Neuronal stem cell (in vitro differentiated cells): ENCODE data around the gene PHKA1.

Experiments used
- DNase-seq: peaks from one replicate; pipeline ENCODE4 v3.0.0-alpha.2; 2013; ENCODE audit warnings: low spot score
- H2AFZ ChIP-seq: one replicate; pipeline ENCODE4 v1.6.1; 2013; ENCODE audit warnings: mild to moderate bottlenecking, low read length, inconsistent platforms
- H2AK5ac ChIP-seq: 2 replicates; pipeline ENCODE4 v1.6.1; 2013; ENCODE audit warnings: low read depth, mild to moderate bottlenecking, inconsistent platforms, low read length, moderate library complexity, mixed read lengths
- H2BK120ac ChIP-seq: 2 replicates; pipeline ENCODE4 v1.6.1; 2013; ENCODE audit warnings: low read depth, mild to moderate bottlenecking, inconsistent platforms, low read length, moderate library complexity, mixed read lengths
- H2BK12ac ChIP-seq: one replicate; pipeline ENCODE4 v1.6.1; 2013; ENCODE audit warnings: low read length, inconsistent platforms
- H2BK15ac ChIP-seq: 2 replicates; pipeline ENCODE4 v1.6.1; 2013; ENCODE audit warnings: mild to moderate bottlenecking, low read length, inconsistent platforms, mixed read lengths
- H2BK5ac ChIP-seq: one replicate; pipeline ENCODE4 v1.6.1; 2013; ENCODE audit warnings: inconsistent platforms, mild to moderate bottlenecking, low read length, moderate library complexity
- H3K14ac ChIP-seq: one replicate; pipeline ENCODE4 v1.6.1; 2013; ENCODE audit warnings: low read length, inconsistent platforms
- H3K18ac ChIP-seq: 2 replicates; pipeline ENCODE4 v1.6.1; 2013; ENCODE audit warnings: low read length, inconsistent platforms
- H3K23ac ChIP-seq: 2 replicates; pipeline ENCODE4 v1.6.1; 2013; ENCODE audit warnings: low read depth, mild to moderate bottlenecking, mixed read lengths, low read length, inconsistent platforms; ENCODE audit not compliant: poor library complexity
- H3K27ac ChIP-seq: replicated peaks from 3 replicates; pipeline ENCODE4 v1.5.1; 2013; ENCODE audit warnings: low read length, inconsistent platforms
- H3K27me3 ChIP-seq, 3 experiments: 2 replicates each; pipeline ENCODE4 v1.6.1; 2013; ENCODE audit warnings: low read length in 3 of 3, mild to moderate bottlenecking in 2 of 3, inconsistent platforms in 1 of 3, low read depth in 1 of 3, mixed read lengths in 1 of 3, moderate library complexity in 1 of 3; ENCODE audit not compliant: control insufficient read depth in 3 of 3, insufficient read depth in 3 of 3
- H3K36me3 ChIP-seq, 2 donors: replicated peaks in 1 of 2; 2 replicates each; pipeline ENCODE4 v1.6.1; 2013; ENCODE audit warnings: low read length in 2 of 2; ENCODE audit not compliant: control insufficient read depth in 2 of 2, insufficient read depth in 2 of 2
- H3K4ac ChIP-seq: 2 replicates; pipeline ENCODE4 v1.6.1; 2013; ENCODE audit warnings: inconsistent platforms, mild to moderate bottlenecking, low read length, moderate library complexity
- H3K4me1 ChIP-seq, 2 donors: 1 replicate in 1 of 2; 2 replicates in 1 of 2; pipeline ENCODE4 v1.6.1; 2013; ENCODE audit warnings: low read length in 2 of 2, low read depth in 1 of 2; ENCODE audit not compliant: control insufficient read depth in 2 of 2, insufficient read depth in 1 of 2
- H3K4me2 ChIP-seq: one replicate; pipeline ENCODE4 v1.6.1; 2013; ENCODE audit warnings: mild to moderate bottlenecking, low read length, inconsistent platforms; ENCODE audit not compliant: insufficient read depth, poor library complexity, severe bottlenecking
- H3K4me3 ChIP-seq, 2 donors: 2 replicates each; pipeline ENCODE4 v1.5.1; 2013; ENCODE audit warnings: low read length in 2 of 2, mild to moderate bottlenecking in 2 of 2, inconsistent platforms in 1 of 2, moderate library complexity in 1 of 2
- H3K79me1 ChIP-seq: one replicate; pipeline ENCODE4 v1.6.1; 2013; ENCODE audit warnings: low read depth, mild to moderate bottlenecking, inconsistent platforms, low read length, moderate library complexity
- H3K9ac ChIP-seq: one replicate; pipeline ENCODE4 v1.6.1; 2013; ENCODE audit warnings: mild to moderate bottlenecking, low read depth, low read length, inconsistent platforms; ENCODE audit not compliant: poor library complexity
- H3K9me3 ChIP-seq, 2 donors: replicated peaks in 1 of 2; 2 replicates each; pipeline versions ENCODE3 to v1.6.1; 2013; ENCODE audit warnings: low read length in 2 of 2, mild to moderate bottlenecking in 2 of 2, inconsistent platforms in 1 of 2, low read depth in 1 of 2, mixed read lengths in 1 of 2, moderate library complexity in 1 of 2; ENCODE audit not compliant: control insufficient read depth in 2 of 2, insufficient read depth in 1 of 2
- H4K8ac ChIP-seq: one replicate; pipeline ENCODE4 v1.6.1; 2013; ENCODE audit warnings: low read depth, mild to moderate bottlenecking, inconsistent platforms, low read length, moderate library complexity
- H4K91ac ChIP-seq: one replicate; pipeline ENCODE4 v1.6.1; 2013; ENCODE audit warnings: low read length, low read depth, mild to moderate bottlenecking, inconsistent platforms; ENCODE audit not compliant: poor library complexity
- WGBS, 2 donors: extraction: QIAGEN DNeasy Blood & Tissue Kit; methylation state at CpG; one replicate each; pipeline ENCODE4 v1.1.7; 2013; ENCODE audit warnings: missing lambda C conversion rate in 2 of 2, mixed read lengths in 1 of 2; ENCODE audit not compliant: insufficient read length in 2 of 2, insufficient replicate concordance in 1 of 2; ENCODE audit errors: extremely low coverage in 2 of 2; 5-methylcytosine and 5-hydroxymethylcytosine counted together

Gene PHKA1

GRCh38 chrX:72687396-72687795, 26.7 kb downstream of the PHKA1 start:
- H3K36me3 ChIP-seq: no peaks in the 10 kb centered on the region
- WGBS, 2 donors: no CpG with 5 or more reads among the region's 1 CpG
- no peak overlapping the region for H4K91ac ChIP-seq
- no peaks in the 10 kb centered on the region for H3K79me1 ChIP-seq
- H3K14ac ChIP-seq: no peak overlapping the region
- no peak overlapping the region for H2BK120ac ChIP-seq
- no peak for DNase-seq
- no peak overlapping the region for H3K9ac ChIP-seq
- H2BK5ac ChIP-seq: no peak overlapping the region
- no peak overlapping the region for H2AFZ ChIP-seq
- H3K27me3 ChIP-seq: no peaks in the 10 kb centered on the region
- no peak overlapping the region for H3K18ac ChIP-seq
- no peak overlapping the region for H3K23ac ChIP-seq
- no peak overlapping the region for H2BK15ac ChIP-seq
- no peaks in the 10 kb centered on the region for H3K9me3 ChIP-seq
- H3K4me3 ChIP-seq: no peak overlapping the region
- no peak overlapping the region for H2BK12ac ChIP-seq
- H2AK5ac ChIP-seq: no peak overlapping the region
- no peak overlapping the region for H3K4me2 ChIP-seq
- H4K8ac ChIP-seq: no peak overlapping the region
- no peak overlapping the region for H3K27ac ChIP-seq
- H3K4ac ChIP-seq: no peak overlapping the region
- no peaks in the 10 kb centered on the region for H3K4me1 ChIP-seq

- H2BK120ac ChIP-seq: no peak overlapping the region
Observed at GRCh38 chrX:72685810-72686456, 28.2 kb downstream of the PHKA1 start.

GRCh38 chrX:72685018-72685417, 29.1 kb downstream of the PHKA1 start:
- DNase-seq: no peak
- no CpG with 5 or more reads among the region's 1 CpG for WGBS, 2 donors
- no peak overlapping the region for H2BK5ac ChIP-seq

More at GRCh38 chrX:72685810-72686456, 28.2 kb downstream of the PHKA1 start:
- Histone ChIP-seq H2BK5ac (no peak overlapping the region), H3K9ac (no peak overlapping the region), H3K18ac (no peak overlapping the region), H4K8ac (no peak overlapping the region), H3K27me3 (no peaks in the 10 kb centered on the region), H2AFZ (no peak overlapping the region), H3K14ac (no peak overlapping the region), H3K4me1 (no peaks in the 10 kb centered on the region), H3K36me3 (no peaks in the 10 kb centered on the region), H4K91ac (no peak overlapping the region), H3K4ac (no peak overlapping the region), H2BK12ac (no peak overlapping the region), H3K9me3 (no peaks in the 10 kb centered on the region), H3K79me1 (no peaks in the 10 kb centered on the region), H3K4me2 (no peak overlapping the region), H3K27ac (no peak overlapping the region), H3K23ac (no peak overlapping the region), H3K4me3 (no peak overlapping the region), H2AK5ac (no peak overlapping the region), H2BK15ac (no peak overlapping the region)
- no peak for DNase-seq
- WGBS, 2 donors: no CpG with 5 or more reads among the region's 4 CpGs

GRCh38 chrX:72683631-72684030, 30.5 kb downstream of the PHKA1 start:
- Histone ChIP-seq H3K4me1 (no peaks in the 10 kb centered on the region), H3K4me3 (no peak overlapping the region), H3K9ac (no peak overlapping the region), H3K27me3 (no peaks in the 10 kb centered on the region), H3K18ac (no peak overlapping the region), H2AK5ac (no peak overlapping the region), H3K4me2 (no peak overlapping the region), H2BK5ac (no peak overlapping the region), H2AFZ (no peak overlapping the region), H4K91ac (no peak overlapping the region), H3K36me3 (no peaks in the 10 kb centered on the region), H2BK120ac (no peak overlapping the region), H3K23ac (no peak overlapping the region), H3K27ac (no peak overlapping the region), H3K4ac (no peak overlapping the region), H2BK15ac (no peak overlapping the region), H3K14ac (no peak overlapping the region), H2BK12ac (no peak overlapping the region), H3K9me3 (no peaks in the 10 kb centered on the region), H4K8ac (no peak overlapping the region), H3K79me1 (no peaks in the 10 kb centered on the region)
- no CpG with 5 or more reads among the region's 1 CpG for WGBS, 2 donors
- no peak for DNase-seq

More at GRCh38 chrX:72685018-72685417, 29.1 kb downstream of the PHKA1 start:
- no peak overlapping the region for H4K91ac ChIP-seq
- no peak overlapping the region for H3K4me2 ChIP-seq
- H3K4me1 ChIP-seq: no peaks in the 10 kb centered on the region
- no peak overlapping the region for H3K9ac ChIP-seq
- H3K36me3 ChIP-seq: no peaks in the 10 kb centered on the region
- no peak overlapping the region for H3K27ac ChIP-seq
- no peak overlapping the region for H4K8ac ChIP-seq
- H3K4me3 ChIP-seq: no peak overlapping the region
- no peak overlapping the region for H3K23ac ChIP-seq
- H2BK120ac ChIP-seq: no peak overlapping the region
- no peak overlapping the region for H2AK5ac ChIP-seq
- H2BK15ac ChIP-seq: no peak overlapping the region
- H3K4ac ChIP-seq: no peak overlapping the region
- no peak overlapping the region for H3K18ac ChIP-seq
- no peak overlapping the region for H3K14ac ChIP-seq
- no peaks in the 10 kb centered on the region for H3K27me3 ChIP-seq
- no peaks in the 10 kb centered on the region for H3K79me1 ChIP-seq
- H3K9me3 ChIP-seq: no peaks in the 10 kb centered on the region
- no peak overlapping the region for H2BK12ac ChIP-seq
- H2AFZ ChIP-seq: no peak overlapping the region
